ENCODE results near the gene SMARCC2. TPM values are rescaled to one million over a fixed set of nuclear protein-coding genes. Genes with fewer than 3 reads are reported as not detected.

The SMARCC2 gene
- 100 to 1,000 TPM in 2 of 6 donors, 10 to 100 TPM in 4; 71.4 to 258 (median 93.9) TPM for total RNA-seq

DNA sequence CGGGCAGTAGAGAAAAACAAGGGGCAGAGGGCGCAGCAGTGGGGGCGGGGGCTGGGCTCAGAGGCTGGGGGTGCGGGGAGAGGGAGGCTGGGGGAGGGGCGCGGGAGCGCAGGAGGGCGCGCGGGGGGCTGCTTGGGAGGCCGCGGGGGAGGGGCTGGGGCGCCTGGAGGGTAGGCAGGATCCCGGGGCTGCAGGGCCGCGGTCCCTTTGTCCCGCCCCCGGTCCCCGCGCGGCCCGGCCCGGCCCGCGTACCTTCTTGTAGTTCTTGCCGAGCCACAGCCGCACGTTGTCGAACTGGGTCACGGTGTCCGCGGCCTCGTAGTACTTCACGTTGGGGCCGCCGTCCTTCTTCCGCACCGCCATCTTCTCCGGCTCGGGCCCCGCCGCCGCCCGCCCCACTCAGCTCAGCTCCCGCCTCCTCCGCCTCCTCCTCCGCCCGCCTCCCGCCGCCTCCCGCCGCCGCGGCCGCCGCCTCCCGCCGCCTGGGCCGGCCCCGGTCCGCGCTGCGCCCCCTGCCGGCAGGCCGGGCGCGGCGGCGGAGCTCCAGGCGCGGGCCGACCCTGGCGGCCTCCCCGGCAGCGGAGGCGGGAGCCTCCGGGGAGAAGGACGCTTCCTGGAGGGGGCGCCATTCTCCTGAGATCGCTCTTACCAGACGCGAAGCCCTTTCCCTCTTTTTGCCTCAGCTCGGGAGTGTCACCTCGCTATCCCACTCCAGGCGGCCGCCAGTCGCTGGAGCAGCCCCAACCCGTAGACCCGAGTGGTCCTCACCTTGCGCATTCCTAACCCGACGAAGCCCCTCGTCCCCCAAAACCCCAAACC, at the start of gene SMARCC2:
SMARCC2 (minus strand) TSS at position 385 of the 819 bp plus-strand sequence; CDS start at position 363, 22 bp downstream.
- WGBS, 2 donors = 1% methylated on average over 17 to 43 of the region's 93 CpGs
- ATAC-seq (ENCODE audit: low FRiP score in 2 of 2) = peak; percentile 94
- TF ChIP-seq, protein P1, sequence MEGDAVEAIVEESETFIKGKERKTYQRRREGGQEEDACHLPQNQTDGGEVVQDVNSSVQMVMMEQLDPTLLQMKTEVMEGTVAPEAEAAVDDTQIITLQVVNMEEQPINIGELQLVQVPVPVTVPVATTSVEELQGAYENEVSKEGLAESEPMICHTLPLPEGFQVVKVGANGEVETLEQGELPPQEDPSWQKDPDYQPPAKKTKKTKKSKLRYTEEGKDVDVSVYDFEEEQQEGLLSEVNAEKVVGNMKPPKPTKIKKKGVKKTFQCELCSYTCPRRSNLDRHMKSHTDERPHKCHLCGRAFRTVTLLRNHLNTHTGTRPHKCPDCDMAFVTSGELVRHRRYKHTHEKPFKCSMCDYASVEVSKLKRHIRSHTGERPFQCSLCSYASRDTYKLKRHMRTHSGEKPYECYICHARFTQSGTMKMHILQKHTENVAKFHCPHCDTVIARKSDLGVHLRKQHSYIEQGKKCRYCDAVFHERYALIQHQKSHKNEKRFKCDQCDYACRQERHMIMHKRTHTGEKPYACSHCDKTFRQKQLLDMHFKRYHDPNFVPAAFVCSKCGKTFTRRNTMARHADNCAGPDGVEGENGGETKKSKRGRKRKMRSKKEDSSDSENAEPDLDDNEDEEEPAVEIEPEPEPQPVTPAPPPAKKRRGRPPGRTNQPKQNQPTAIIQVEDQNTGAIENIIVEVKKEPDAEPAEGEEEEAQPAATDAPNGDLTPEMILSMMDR (IDR thresholded peaks at IDR 0.05) = peak; percentile 88 to 96 (median 95)
- TF ChIP-seq POLR2AphosphoS5 (IDR thresholded peaks at IDR 0.05) (peak; percentile 14 to 25), POLR2A (IDR thresholded peaks at IDR 0.05) (peak in 2 of 4 donors; percentile 21 to 66), EP300 (IDR thresholded peaks at IDR 0.05) (no peak)

DNA sequence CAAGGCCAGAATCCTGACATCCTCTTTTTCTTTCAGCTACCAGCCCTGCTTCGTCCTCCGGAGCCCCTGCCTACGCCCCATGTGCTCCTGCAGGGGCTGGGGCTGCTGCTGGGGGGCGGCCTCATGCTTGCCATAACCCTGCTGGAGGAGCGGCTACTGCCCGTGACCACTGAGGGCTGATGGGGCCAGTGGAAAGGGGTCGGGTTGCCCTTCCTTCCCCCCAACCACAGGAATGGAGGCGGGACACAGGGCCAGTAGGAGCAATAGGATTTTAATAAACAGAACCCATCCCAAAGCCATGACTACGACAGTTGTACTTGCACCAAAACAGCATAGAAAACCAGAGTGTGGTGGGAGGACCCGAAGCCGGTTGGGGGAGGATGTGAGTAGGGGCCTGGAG, 48.3 kb upstream of the SMARCC2 start:
- no peaks in the 10 kb centered on the region for H3K4me1 ChIP-seq
- no peak overlapping the region for H3K4me3 ChIP-seq
- WGBS, 2 donors = 89% methylated on average over 11 of the region's 11 CpGs
- ATAC-seq (ENCODE audit: low FRiP score in 2 of 2) (no peak), DNase-seq (no peak)
- H3K27ac ChIP-seq = no peak overlapping the region
- H3K9me3 ChIP-seq = no peaks in the 10 kb centered on the region
- H3K36me3 ChIP-seq = peaks cover 14 to 58% (median 43%) of the 10 kb centered on the region in 4 donors
- no peaks in the 10 kb centered on the region for H3K27me3 ChIP-seq
- TF ChIP-seq POLR2AphosphoS5 (IDR thresholded peaks at IDR 0.05) (no peak), POLR2A (IDR thresholded peaks at IDR 0.05) (no peak), EP300 (IDR thresholded peaks at IDR 0.05) (no peak)
- TF ChIP-seq, protein P1 (IDR thresholded peaks at IDR 0.05) = no peak

More for the DNA sequence above, at the start of gene SMARCC2:
- peaks cover 19 to 31% (median 24%) of the 10 kb centered on the region in 4 donors for H3K4me1 ChIP-seq
- peak within 1 kb of the TSS; percentile 90 to 97 (median 92) for H3K27ac ChIP-seq
- H3K36me3 ChIP-seq = peaks cover 6 to 23% (median 19%) of the 10 kb centered on the region in 4 donors
- no peaks in the 10 kb centered on the region for H3K27me3 ChIP-seq
- DNase-seq = peak; percentile 93 to 97
- H3K9me3 ChIP-seq = no peaks in the 10 kb centered on the region
- H3K4me3 ChIP-seq = peak within 1 kb of the TSS; percentile 86 to 98 (median 94)

DNA sequence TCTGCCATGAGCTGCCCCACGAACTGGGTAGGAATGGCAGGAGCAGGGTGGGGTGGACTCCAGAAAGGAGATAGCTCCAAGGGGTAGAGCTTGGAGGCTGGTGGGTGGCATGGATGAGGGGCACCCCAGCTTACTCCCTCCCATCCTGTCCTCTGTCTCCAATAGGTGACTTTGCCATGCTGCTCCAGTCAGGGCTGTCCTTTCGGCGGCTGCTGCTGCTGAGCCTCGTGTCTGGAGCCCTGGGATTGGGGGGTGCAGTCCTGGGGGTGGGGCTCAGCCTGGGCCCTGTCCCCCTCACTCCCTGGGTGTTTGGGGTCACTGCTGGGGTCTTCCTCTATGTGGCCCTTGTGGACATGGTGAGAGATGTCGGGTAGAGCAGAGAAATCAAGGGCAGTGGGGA, 47.7 kb upstream of the SMARCC2 start:
- Histone ChIP-seq H3K36me3 (peaks cover 8 to 52% (median 38%) of the 10 kb centered on the region in 4 donors), H3K27me3 (no peaks in the 10 kb centered on the region), H3K4me3 (no peak overlapping the region), H3K27ac (no peak overlapping the region), H3K9me3 (no peaks in the 10 kb centered on the region), H3K4me1 (no peaks in the 10 kb centered on the region)
- ATAC-seq (ENCODE audit: low FRiP score in 2 of 2) (no peak), DNase-seq (no peak)
- TF ChIP-seq POLR2A (IDR thresholded peaks at IDR 0.05) (no peak), POLR2AphosphoS5 (IDR thresholded peaks at IDR 0.05) (no peak), EP300 (IDR thresholded peaks at IDR 0.05) (no peak)
- TF ChIP-seq, protein P1 (IDR thresholded peaks at IDR 0.05) = no peak
- WGBS, 2 donors = 72 to 86% methylated on average over 2 to 5 of the region's 5 CpGs

DNA sequence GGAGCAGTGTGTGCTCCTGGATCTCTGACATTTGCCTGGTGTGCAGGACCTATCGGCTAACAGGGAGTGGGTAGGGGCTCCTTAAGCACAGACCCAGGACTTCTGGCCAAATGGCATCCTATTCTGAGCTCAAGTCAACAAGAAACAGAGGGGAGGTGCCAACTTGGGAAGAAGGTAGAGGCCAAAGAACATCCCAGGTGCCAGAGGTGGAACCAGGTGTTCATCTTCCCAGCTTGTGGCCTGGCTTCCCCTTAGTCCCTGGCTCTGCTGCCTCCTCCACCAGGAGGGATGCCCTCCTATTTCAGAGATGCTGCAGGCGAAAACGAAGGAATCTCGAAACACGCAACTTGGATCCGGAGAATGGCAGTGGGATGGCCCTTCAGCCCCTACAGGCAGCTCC, 46.8 kb upstream of the SMARCC2 start:
- Histone ChIP-seq H3K4me1 (no peaks in the 10 kb centered on the region), H3K27ac (no peak overlapping the region), H3K4me3 (no peak overlapping the region), H3K36me3 (peaks cover 0 to 43% (median 29%) of the 10 kb centered on the region in 4 donors), H3K27me3 (no peaks in the 10 kb centered on the region), H3K9me3 (no peaks in the 10 kb centered on the region)
- DNase-seq (no peak), ATAC-seq (ENCODE audit: low FRiP score in 2 of 2) (no peak)
- 96% methylated on average over 6 of the region's 6 CpGs for WGBS, 2 donors
- no peak for TF ChIP-seq POLR2AphosphoS5 (IDR thresholded peaks at IDR 0.05)
- TF ChIP-seq POLR2A (IDR thresholded peaks at IDR 0.05) = no peak
- TF ChIP-seq, protein P1 (IDR thresholded peaks at IDR 0.05) = no peak
- no peak for TF ChIP-seq EP300 (IDR thresholded peaks at IDR 0.05)
